ENCODE results near the gene SLC12A3. TPM values are rescaled to one million over a fixed set of nuclear protein-coding genes. Genes with fewer than 3 reads are reported as not detected.
A peak's percentile ranks its signal among the peaks of the same experiment; 100 is the strongest.
"Not testable (repeated sequence)": the region's sequence is repeated elsewhere in the genome, so short reads cannot be mapped to it uniquely, and the experiment has no call there.

The SLC12A3 gene
- polyA plus RNA-seq, 2 of the 4 experiments (the other 2 are of a cell fraction), result 0.08 to 0.09 TPM

GRCh38 chr16:56866955-56867830, 2.2 kb downstream of the SLC12A3 start:
- H3K4me3 ChIP-seq, result no peak overlapping the region
- WGBS (ENCODE audit: missing lambda C conversion rate), result 45% methylated on average over 15 of the region's 23 CpGs
- ChIA-PET CTCF (interaction anchor here (0.6 to 11.0 kb wide), 41 partner anchors 9 to 522 kb away, joined by 3 to 146 read pairs (median 4); no protein-coding TSS in a partner anchor), POLR2A (interaction anchor here (0.8 to 1.5 kb wide), 2 partner anchors 65 to 66 kb away, joined by 3 to 4 read pairs; partner anchors contain the start of gene HERPUD1)
- DNase-seq (ENCODE audit: low read depth in 1 of 2, low spot score in 1 of 2) (peak; percentile 60 to 66), FAIRE-seq (no peak), ATAC-seq (peak in 1 of 2 experiments; percentile 49; a peak in 3 of 6 replicates)
- peak overlapping the region in 1 of 2 experiments; percentile 53; a peak in 3 of 6 replicates for H3K27ac ChIP-seq
- H3K4me2 ChIP-seq, result no peak overlapping the region
- TF ChIP-seq CTCF (IDR thresholded peaks at IDR 0.05) (peak; percentile 71), SMC3 (IDR thresholded peaks at IDR 0.05) (peak; percentile 77), CHD4 (IDR thresholded peaks at IDR 0.05; ENCODE audit: borderline replicate concordance) (no peak), RAD21 (conservative IDR thresholded peaks at IDR 0.05 in 1 of 2, IDR thresholded peaks at IDR 0.05 in 1 of 2) (peak; percentile 60 to 68)
- no peaks in the 10 kb centered on the region for H3K4me1 ChIP-seq
- no peaks in the 10 kb centered on the region for H3K9me3 ChIP-seq

- 77% methylated on average over 9 of the region's 9 CpGs for WGBS (ENCODE audit: missing lambda C conversion rate)
- DNase-seq (ENCODE audit: low read depth in 1 of 2, low spot score in 1 of 2), result no peak
- FAIRE-seq, result no peak
- ChIA-PET POLR2A (interaction anchor here (0.8 to 1.5 kb wide), 2 partner anchors 64 to 65 kb away, joined by 3 to 4 read pairs; partner anchors contain the start of gene HERPUD1), CTCF (interaction anchor here (0.6 to 11.0 kb wide), 24 partner anchors 8 to 523 kb away, joined by 3 to 146 read pairs (median 5); no protein-coding TSS in a partner anchor)
- H3K4me3 ChIP-seq, result no peak overlapping the region
- ATAC-seq, result no peak
- no peaks in the 10 kb centered on the region for H3K9me3 ChIP-seq
- no peaks in the 10 kb centered on the region for H3K4me1 ChIP-seq
- H3K27ac ChIP-seq, result 0 out of 6 replicates have a peak overlapping the region, but pooled peaks of 1 of the 2 experiments have one; percentile 53
- H3K4me2 ChIP-seq, result no peak overlapping the region
- TF ChIP-seq HOXB13 (CRISPR knock-in tag; IDR thresholded peaks at IDR 0.05; ENCODE audit: low read depth), result no peak
- no peak for TF ChIP-seq NFE2L2 (conservative IDR thresholded peaks at IDR 0.05; ENCODE audit: low read length)
- TF ChIP-seq JUNB (IDR thresholded peaks at IDR 0.05), result no peak
- TF ChIP-seq, protein P1, sequence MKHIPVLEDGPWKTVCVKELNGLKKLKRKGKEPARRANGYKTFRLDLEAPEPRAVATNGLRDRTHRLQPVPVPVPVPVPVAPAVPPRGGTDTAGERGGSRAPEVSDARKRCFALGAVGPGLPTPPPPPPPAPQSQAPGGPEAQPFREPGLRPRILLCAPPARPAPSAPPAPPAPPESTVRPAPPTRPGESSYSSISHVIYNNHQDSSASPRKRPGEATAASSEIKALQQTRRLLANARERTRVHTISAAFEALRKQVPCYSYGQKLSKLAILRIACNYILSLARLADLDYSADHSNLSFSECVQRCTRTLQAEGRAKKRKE (CRISPR knock-in tag; IDR thresholded peaks at IDR 0.05; ENCODE audit: low read depth), result no peak
- TF ChIP-seq KDM1A (IDR thresholded peaks at IDR 0.05; ENCODE audit: low read depth), result no peak
- TF ChIP-seq RAD21 (conservative IDR thresholded peaks at IDR 0.05 in 1 of 2, IDR thresholded peaks at IDR 0.05 in 1 of 2), result no peak
- TF ChIP-seq ZFP36 (IDR thresholded peaks at IDR 0.05; ENCODE audit: borderline replicate concordance, partially characterized antibody), result no peak
- TF ChIP-seq KDM5A (IDR thresholded peaks at IDR 0.05), result no peak
- TF ChIP-seq RCOR1 (IDR thresholded peaks at IDR 0.05; ENCODE audit: low read depth, low read length), result no peak
- TF ChIP-seq HEYL (CRISPR knock-in tag; IDR thresholded peaks at IDR 0.05), result no peak
Observed at GRCh38 chr16:56868175-56868574, 3.2 kb downstream of the SLC12A3 start.

DNA sequence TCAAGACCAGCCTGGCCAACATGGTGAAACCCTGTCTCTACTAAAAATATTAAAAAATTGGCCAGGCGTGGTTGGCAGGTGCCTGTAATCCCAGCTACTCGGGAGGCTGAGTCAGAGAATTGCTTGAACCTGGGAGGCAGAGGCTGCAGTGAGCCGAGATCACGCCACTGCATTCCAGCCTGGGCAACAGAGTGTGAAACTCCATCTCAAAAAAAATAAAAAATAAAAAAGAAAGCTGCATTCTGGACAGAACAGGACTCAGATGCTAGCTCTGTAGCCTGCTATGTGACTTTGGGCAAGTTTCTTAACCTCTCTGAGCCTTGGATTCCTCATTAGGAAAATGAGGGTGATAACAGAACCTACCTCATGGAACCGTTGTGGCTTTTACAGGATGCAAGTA, 3.8 kb downstream of the SLC12A3 start:
- FAIRE-seq; ATAC-seq; H3K4me2 ChIP-seq; DNase-seq (ENCODE audit: low read depth in 1 of 2, low spot score in 1 of 2); H3K27ac ChIP-seq; H3K4me3 ChIP-seq; H3K9me3 ChIP-seq; H3K4me1 ChIP-seq: not testable (repeated sequence)
- ChIA-PET POLR2A (interaction anchor here (1.5 kb wide), 1 partner anchor 63 kb away, joined by 4 read pairs; the partner anchor contains the start of gene HERPUD1), CTCF (interaction anchor here (0.6 to 11.0 kb wide), 6 partner anchors 15 to 201 kb away, joined by 3 to 146 read pairs (median 26); no protein-coding TSS in a partner anchor)
- 88% methylated on average over 5 of the region's 5 CpGs for WGBS (ENCODE audit: missing lambda C conversion rate)

Data from A549 (cell line).